H1 (cell line): ENCODE data around the gene CAP2.

Experiments used
- EZH2 ChIP-seq: fragments of 200-600 bp; sonication (generic); IDR thresholded peaks from 2 replicates; pipeline ENCODE4 v1.7.1; 2012; ENCODE audit warnings: low read depth, mild to moderate bottlenecking, moderate library complexity, low read length, inconsistent platforms; ENCODE audit not compliant: severe bottlenecking
- RFX5 ChIP-seq: IDR thresholded peaks from 2 replicates; pipeline ENCODE4 v1.6.1; 2011; ENCODE audit warnings: low read depth, low read length, improper control_type of control experiment, borderline replicate concordance
- YY1 ChIP-seq: IDR thresholded peaks from 2 replicates; pipeline ENCODE4 v1.6.1; 2011; ENCODE audit warnings: low read depth, mild to moderate bottlenecking, low read length

DNA sequence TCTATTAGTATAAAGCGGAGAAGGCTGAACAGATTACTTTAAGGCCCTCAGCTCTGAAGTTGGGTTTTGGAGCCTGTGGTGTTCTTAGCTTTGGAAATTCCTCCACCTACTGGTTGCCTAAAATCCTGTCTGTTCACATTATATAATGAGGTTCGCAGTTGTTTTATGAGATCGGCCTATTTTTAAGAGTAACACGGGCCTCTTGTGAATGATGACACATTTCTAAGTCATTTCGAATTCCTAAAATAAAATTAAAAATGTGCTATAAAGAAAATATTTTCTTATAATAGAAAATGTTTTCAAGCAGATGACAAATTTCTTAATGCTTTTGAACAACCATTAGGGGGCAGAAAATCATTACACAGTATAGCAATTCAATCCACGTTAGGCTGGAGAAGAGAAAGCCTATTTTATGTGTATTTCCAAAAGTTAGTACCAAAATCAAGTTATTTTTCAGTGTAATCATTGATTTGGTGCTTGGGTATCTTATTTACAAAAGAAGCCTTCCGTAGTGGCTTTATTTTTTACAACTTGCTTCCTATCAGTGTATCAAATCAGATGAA, 190.9 kb downstream of the CAP2 start:
- no peak for TF ChIP-seq EZH2
- TF ChIP-seq YY1 = no peak
- TF ChIP-seq RFX5 = no peak
